Measurements from ENCODE around the gene SLC12A5. TPM values are rescaled to one million over a fixed set of nuclear protein-coding genes. Genes with fewer than 3 reads are reported as not detected.

The SLC12A5 gene
- total RNA-seq, 1 experiment from 2014 or later: 20.9 TPM

GRCh38 chr20:46043556-46043955, 14.5 kb downstream of the SLC12A5 start:
- Histone ChIP-seq H3K27ac (ENCODE audit: low read depth, low read length, poor library complexity, severe bottlenecking) (no peak overlapping the region), H3K9me3 (ENCODE audit: low read depth, low read length, poor library complexity, severe bottlenecking) (no peaks in the 10 kb centered on the region), H3K36me3 (ENCODE audit: insufficient read depth, low read length, poor library complexity, severe bottlenecking) (no peaks in the 10 kb centered on the region), H3K4me3 (ENCODE audit: low read depth, low read length, poor library complexity, severe bottlenecking) (no peak overlapping the region), H3K27me3 (replicated peaks; ENCODE audit: insufficient read depth, low read depth, low read length, poor library complexity) (no peaks in the 10 kb centered on the region), H3K4me1 (ENCODE audit: insufficient read depth, low read length, poor library complexity, severe bottlenecking) (no peaks in the 10 kb centered on the region)
- no peak for DNase-seq (ENCODE audit: low spot score)
- no peak for TF ChIP-seq CTCF (conservative IDR thresholded peaks at IDR 0.05; ENCODE audit: low read depth, low read length)
- no peak for TF ChIP-seq EZH2 (IDR thresholded peaks at IDR 0.05; ENCODE audit: borderline replicate concordance, low read depth, low read length, poor library complexity, severe bottlenecking)
- no TSS peak for BruUV-seq (replicated peaks)
- ChIA-PET POLR2A (ENCODE audit: low non-redundant PET) (no interaction called here), CTCF (interaction anchor here (0.6 kb wide), 1 partner anchor 73 kb away, joined by 5 read pairs; no protein-coding TSS in a partner anchor)
- intact Hi-C loops (cut with micrococcal nuclease; ENCODE audit: unreplicated experiment): no loop called here

GRCh38 chr20:46044896-46045295, 15.9 kb downstream of the SLC12A5 start:
- POLR2A ChIA-PET (ENCODE audit: low non-redundant PET): no interaction called here
- H3K9me3 ChIP-seq (ENCODE audit: low read depth, low read length, poor library complexity, severe bottlenecking): no peaks in the 10 kb centered on the region
- no peak for DNase-seq (ENCODE audit: low spot score)
- CTCF ChIA-PET: no interaction called here
- no peaks in the 10 kb centered on the region for H3K27me3 ChIP-seq (replicated peaks; ENCODE audit: insufficient read depth, low read depth, low read length, poor library complexity)
- intact Hi-C loops (cut with micrococcal nuclease; ENCODE audit: unreplicated experiment): no loop called here
- no peak overlapping the region for H3K27ac ChIP-seq (ENCODE audit: low read depth, low read length, poor library complexity, severe bottlenecking)
- no peaks in the 10 kb centered on the region for H3K36me3 ChIP-seq (ENCODE audit: insufficient read depth, low read length, poor library complexity, severe bottlenecking)
- no peak overlapping the region for H3K4me3 ChIP-seq (ENCODE audit: low read depth, low read length, poor library complexity, severe bottlenecking)
- BruUV-seq (replicated peaks): no TSS peak
- no peaks in the 10 kb centered on the region for H3K4me1 ChIP-seq (ENCODE audit: insufficient read depth, low read length, poor library complexity, severe bottlenecking)
- TF ChIP-seq EZH2 (IDR thresholded peaks at IDR 0.05; ENCODE audit: borderline replicate concordance, low read depth, low read length, poor library complexity, severe bottlenecking): no peak
- no peak for TF ChIP-seq CTCF (conservative IDR thresholded peaks at IDR 0.05; ENCODE audit: low read depth, low read length)

- intact Hi-C loops (cut with micrococcal nuclease; ENCODE audit: unreplicated experiment): no loop called here
- ChIA-PET CTCF (no interaction called here), POLR2A (ENCODE audit: low non-redundant PET) (no interaction called here)
- no peaks in the 10 kb centered on the region for H3K27me3 ChIP-seq (replicated peaks; ENCODE audit: insufficient read depth, low read depth, low read length, poor library complexity)
- no TSS peak for BruUV-seq (replicated peaks)
- no peak overlapping the region for H3K4me3 ChIP-seq (ENCODE audit: low read depth, low read length, poor library complexity, severe bottlenecking)
- no peak for DNase-seq (ENCODE audit: low spot score)
- no peaks in the 10 kb centered on the region for H3K36me3 ChIP-seq (ENCODE audit: insufficient read depth, low read length, poor library complexity, severe bottlenecking)
- H3K27ac ChIP-seq (ENCODE audit: low read depth, low read length, poor library complexity, severe bottlenecking): no peak overlapping the region
- H3K4me1 ChIP-seq (ENCODE audit: insufficient read depth, low read length, poor library complexity, severe bottlenecking): no peaks in the 10 kb centered on the region
- TF ChIP-seq CTCF (conservative IDR thresholded peaks at IDR 0.05; ENCODE audit: low read depth, low read length) (no peak), EZH2 (IDR thresholded peaks at IDR 0.05; ENCODE audit: borderline replicate concordance, low read depth, low read length, poor library complexity, severe bottlenecking) (no peak)
- no peaks in the 10 kb centered on the region for H3K9me3 ChIP-seq (ENCODE audit: low read depth, low read length, poor library complexity, severe bottlenecking)
Observed at GRCh38 chr20:46046588-46047310, 17.7 kb downstream of the SLC12A5 start.
